GM12878 (cell line): ENCODE data around the gene OLFM2.

Source experiments
- GABPA ChIP-seq: IDR thresholded peaks from 2 replicates; pipeline ENCODE4 v1.6.1; 2014; ENCODE audit warnings: antibody characterized with exemption, low read depth, mild to moderate bottlenecking, inconsistent platforms
- GATAD2B ChIP-seq: fragments of 450-650 bp; conservative IDR thresholded peaks from 2 replicates; pipeline ENCODE4 v1.6.1; 2017; ENCODE audit warnings: low read depth, mild to moderate bottlenecking, moderate library complexity
- MTA3 ChIP-seq: IDR thresholded peaks from 2 replicates; pipeline ENCODE4 v1.6.1; 2012; ENCODE audit warnings: low read length, inconsistent platforms, borderline replicate concordance
- NR2F1 ChIP-seq: fragments of 450-650 bp; conservative IDR thresholded peaks from 2 replicates; pipeline ENCODE4 v1.6.1; 2017; ENCODE audit warnings: mild to moderate bottlenecking
- POLR2A ChIP-seq: IDR thresholded peaks from 2 replicates; pipeline ENCODE4 v1.6.1; 2011; ENCODE audit warnings: low read depth, mild to moderate bottlenecking, low read length
- RB1 ChIP-seq: fragments of 450-650 bp; formaldehyde crosslinking; IDR thresholded peaks from 2 replicates; pipeline ENCODE4 v1.6.1; 2017; ENCODE audit warnings: mild to moderate bottlenecking, borderline replicate concordance
- SPI1 ChIP-seq: IDR thresholded peaks from 2 replicates; pipeline ENCODE4 v1.6.1; 2011; ENCODE audit warnings: low read depth, mild to moderate bottlenecking, low read length, moderate library complexity, borderline replicate concordance; ENCODE audit not compliant: insufficient read depth
- ZNF274 ChIP-seq: IDR thresholded peaks from one replicate; pipeline ENCODE4 v1.8.0; 2011; ENCODE audit not compliant: insufficient read length, insufficient read depth
- ZNF622 ChIP-seq: fragments of 450-650 bp; IDR thresholded peaks from 2 replicates; pipeline ENCODE4 v1.6.1; 2017; ENCODE audit warnings: mild to moderate bottlenecking, inconsistent platforms
- TF ChIP-seq, protein P1 (sequence below), 3 experiments: IDR thresholded peaks in 2 of 3; conservative IDR thresholded peaks in 1 of 3; 2 replicates each; pipeline ENCODE4 v1.5.1; 2011; ENCODE audit warnings: low read depth in 3 of 3, low read length in 3 of 3, mild to moderate bottlenecking in 3 of 3, control low read depth in 2 of 3, moderate library complexity in 2 of 3, inconsistent platforms in 1 of 3, mixed read lengths in 1 of 3; ENCODE audit not compliant: control insufficient read depth in 2 of 3, insufficient read depth in 1 of 3; ENCODE audit errors: extremely low read depth in 1 of 3

DNA sequence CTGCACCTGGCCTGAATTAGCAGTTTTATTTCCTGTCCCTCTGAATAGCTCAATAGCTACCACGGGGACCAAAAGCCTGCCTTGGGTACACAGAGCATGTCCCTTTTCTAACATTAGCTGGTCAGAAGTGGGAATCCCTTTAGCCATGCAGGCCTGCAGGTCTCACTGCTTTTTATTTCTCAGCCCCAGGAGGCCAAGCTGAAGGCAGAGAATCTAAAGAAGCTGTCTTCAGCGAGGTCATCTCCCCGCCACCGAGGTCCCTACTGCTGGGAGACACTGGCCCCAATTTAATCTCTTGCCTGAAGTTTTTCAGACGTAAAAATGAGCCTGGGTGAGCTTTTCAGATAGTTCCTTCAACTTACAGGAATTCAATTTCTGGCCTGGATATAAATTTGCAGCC lies 60.5 kb downstream of the OLFM2 start:
- TF ChIP-seq POLR2A = no peak
- TF ChIP-seq, protein P1, sequence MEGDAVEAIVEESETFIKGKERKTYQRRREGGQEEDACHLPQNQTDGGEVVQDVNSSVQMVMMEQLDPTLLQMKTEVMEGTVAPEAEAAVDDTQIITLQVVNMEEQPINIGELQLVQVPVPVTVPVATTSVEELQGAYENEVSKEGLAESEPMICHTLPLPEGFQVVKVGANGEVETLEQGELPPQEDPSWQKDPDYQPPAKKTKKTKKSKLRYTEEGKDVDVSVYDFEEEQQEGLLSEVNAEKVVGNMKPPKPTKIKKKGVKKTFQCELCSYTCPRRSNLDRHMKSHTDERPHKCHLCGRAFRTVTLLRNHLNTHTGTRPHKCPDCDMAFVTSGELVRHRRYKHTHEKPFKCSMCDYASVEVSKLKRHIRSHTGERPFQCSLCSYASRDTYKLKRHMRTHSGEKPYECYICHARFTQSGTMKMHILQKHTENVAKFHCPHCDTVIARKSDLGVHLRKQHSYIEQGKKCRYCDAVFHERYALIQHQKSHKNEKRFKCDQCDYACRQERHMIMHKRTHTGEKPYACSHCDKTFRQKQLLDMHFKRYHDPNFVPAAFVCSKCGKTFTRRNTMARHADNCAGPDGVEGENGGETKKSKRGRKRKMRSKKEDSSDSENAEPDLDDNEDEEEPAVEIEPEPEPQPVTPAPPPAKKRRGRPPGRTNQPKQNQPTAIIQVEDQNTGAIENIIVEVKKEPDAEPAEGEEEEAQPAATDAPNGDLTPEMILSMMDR (IDR thresholded peaks at IDR 0.05 in 2 of 3, conservative IDR thresholded peaks at IDR 0.05 in 1 of 3; ENCODE audit: control insufficient read depth in 2 of 3, extremely low read depth in 1 of 3, insufficient read depth in 1 of 3, low read depth in 3 of 3, low read length in 3 of 3) = no peak
- TF ChIP-seq GABPA = no peak
- TF ChIP-seq MTA3 = no peak
- TF ChIP-seq ZNF274 = no peak
- TF ChIP-seq ZNF622 = no peak
- TF ChIP-seq NR2F1 = no peak
- no peak for TF ChIP-seq RB1
- TF ChIP-seq SPI1 = no peak
- no peak for TF ChIP-seq GATAD2B
